H1 (cell line): ENCODE measurements around the gene ZNF48. TPM values are rescaled to one million over a fixed set of nuclear protein-coding genes. Genes with fewer than 3 reads are reported as not detected.

Source experiments
- ATF3 ChIP-seq: IDR thresholded peaks from 2 replicates; pipeline ENCODE4 v1.6.1; 2011; ENCODE audit warnings: low read depth, mild to moderate bottlenecking, low read length; ENCODE audit not compliant: insufficient read depth
- CEBPB ChIP-seq: IDR thresholded peaks from 2 replicates; pipeline ENCODE4 v1.6.1; 2012; ENCODE audit warnings: low read depth, low read length
- CHD1 ChIP-seq: IDR thresholded peaks from 2 replicates; pipeline ENCODE4 v1.6.1; 2012; ENCODE audit warnings: low read depth, low read length, improper control_type of control experiment
- CREB1 ChIP-seq: IDR thresholded peaks from 2 replicates; pipeline ENCODE4 v1.6.1; 2012; ENCODE audit warnings: inconsistent platforms
- CTBP2 ChIP-seq: IDR thresholded peaks from 2 replicates; pipeline ENCODE4 v1.7.0; 2011; ENCODE audit warnings: borderline replicate concordance, mild to moderate bottlenecking, moderate library complexity, mixed read lengths, low read length; ENCODE audit not compliant: insufficient read depth, insufficient read length
- CTCF ChIP-seq, 3 experiments: IDR thresholded peaks; 1 replicate in 2 of 3; 2 replicates in 1 of 3; pipeline versions ENCODE4 v1.5.1 to v1.6.1; 2011; ENCODE audit warnings: low read length in 3 of 3, mild to moderate bottlenecking in 3 of 3, inconsistent platforms in 2 of 3, low read depth in 1 of 3, moderate library complexity in 1 of 3; ENCODE audit not compliant: insufficient read depth in 1 of 3; ENCODE audit errors: control extremely low read depth in 1 of 3
- EP300 ChIP-seq, 2 experiments: IDR thresholded peaks; 1 replicate in 1 of 2; 2 replicates in 1 of 2; pipeline ENCODE4 v1.6.1; 2011 to 2012; ENCODE audit warnings: low read depth in 2 of 2, low read length in 2 of 2, mild to moderate bottlenecking in 2 of 2, borderline replicate concordance in 1 of 2, inconsistent platforms in 1 of 2, moderate library complexity in 1 of 2
- GTF2F1 ChIP-seq: IDR thresholded peaks from 2 replicates; pipeline ENCODE4 v1.6.1; 2012; ENCODE audit warnings: low read depth, low read length, improper control_type of control experiment, borderline replicate concordance
- KDM1A ChIP-seq: fragments of 200-600, 300-600 bp; sonication (generic); IDR thresholded peaks from 2 replicates; pipeline ENCODE4 v1.7.1; 2016; ENCODE audit warnings: mild to moderate bottlenecking, low read length, borderline replicate concordance
- KDM5A ChIP-seq: fragments of 200-600 bp; IDR thresholded peaks from 2 replicates; pipeline ENCODE4 v1.7.1; 2012; ENCODE audit warnings: mild to moderate bottlenecking, low read length, inconsistent platforms, mixed read lengths
- MAX ChIP-seq: IDR thresholded peaks from 2 replicates; pipeline ENCODE4 v1.6.1; 2012; ENCODE audit warnings: inconsistent platforms
- POLR2A ChIP-seq, 2 experiments: IDR thresholded peaks; 1 replicate in 1 of 2; 2 replicates in 1 of 2; pipeline ENCODE4 v1.6.1; 2011; ENCODE audit warnings: low read depth in 2 of 2, low read length in 2 of 2, mild to moderate bottlenecking in 2 of 2; ENCODE audit errors: control extremely low read depth in 1 of 2
- RXRA ChIP-seq: IDR thresholded peaks from 2 replicates; pipeline ENCODE4 v1.6.1; 2011; ENCODE audit warnings: low read depth, mild to moderate bottlenecking, low read length, moderate library complexity; ENCODE audit not compliant: insufficient read depth
- SP2 ChIP-seq: IDR thresholded peaks from 2 replicates; pipeline ENCODE4 v1.6.1; 2012; ENCODE audit warnings: mild to moderate bottlenecking, low read length, inconsistent platforms
- SUZ12 ChIP-seq: fragments of 200-600 bp; sonication (generic); IDR thresholded peaks from 2 replicates; pipeline ENCODE4 v1.6.1; 2012; ENCODE audit warnings: mild to moderate bottlenecking, inconsistent platforms, low read length, moderate library complexity, mixed read lengths
- YY1 ChIP-seq: IDR thresholded peaks from 2 replicates; pipeline ENCODE4 v1.6.1; 2011; ENCODE audit warnings: low read depth, mild to moderate bottlenecking, low read length
- polyA plus RNA-seq, 7 experiments: library from polyadenylated mRNA; depleted of rRNA in 3 of 7; stranded (reverse) in 5 of 7; unstranded in 2 of 7; fragments of >200 nt in 5 of 7; fragments of 200-250 nt in 2 of 7; gene quantifications; 1 replicate in 5 of 7; 2 replicates in 1 of 7; 4 replicates in 1 of 7; pipeline versions ENCODE4 v1.2.1 to v1.2.3, GENCODE V29; 2011 to 2013; ENCODE audit warnings: missing spikeins in 2 of 7, mixed read lengths in 2 of 7
- total RNA-seq: library from RNA; stranded (reverse); fragmentation: NEBNext Ultra II Directional; extraction: Animal tissue kit (Norgen Biotek cat#: 25700); gene quantifications from 2 replicates; pipeline ENCODE4 v1.2.1, GENCODE V29; 2021

ZNF48 gene
- total and polyA plus RNA-seq, 2 of the 8 experiments (the other 6 are each of a cell fraction or from before 2014, with no cell fraction given): 30.4 to 41.2 TPM

GRCh38 chr16:30417529-30418349 is 22.5 kb downstream of the ZNF48 start (continued):
- TF ChIP-seq EP300 (IDR thresholded peaks at IDR 0.05; ENCODE audit: borderline replicate concordance in 1 of 2, low read depth in 2 of 2, low read length in 2 of 2): no peak
- TF ChIP-seq CTBP2: no peak
- TF ChIP-seq SUZ12: no peak
- TF ChIP-seq CTCF (IDR thresholded peaks at IDR 0.05; ENCODE audit: control extremely low read depth in 1 of 3, insufficient read depth in 1 of 3, low read depth in 1 of 3, low read length in 3 of 3): peak; percentile 21 to 37 (median 29); a peak in 2 of 4 replicates
- TF ChIP-seq KDM5A: no peak
- peak; percentile 96 for TF ChIP-seq MAX
- TF ChIP-seq CHD1: no peak
- no peak for TF ChIP-seq RXRA
- TF ChIP-seq CEBPB: no peak
- no peak for TF ChIP-seq GTF2F1
- no peak for TF ChIP-seq YY1
- TF ChIP-seq ATF3: no peak
- peak; percentile 69 for TF ChIP-seq KDM1A
- peak in 1 of 2 experiments; percentile 52; a peak in 1 of 3 replicates for TF ChIP-seq POLR2A (IDR thresholded peaks at IDR 0.05; ENCODE audit: control extremely low read depth in 1 of 2, low read depth in 2 of 2, low read length in 2 of 2)
- TF ChIP-seq SP2: no peak
- peak; percentile 48; the same call in 1 of the 2 replicates for TF ChIP-seq CREB1
